PFSK-1 (cell line): ENCODE data around the gene PTPDC1.

Source experiments
- FOXP2 ChIP-seq: optimal IDR thresholded peaks from 2 replicates; pipeline ENCODE3; 2011; ENCODE audit warnings: borderline replicate concordance, control low read depth, inconsistent platforms; ENCODE audit not compliant: insufficient read depth; ENCODE audit errors: extremely low read length, extremely low read depth
- POLR2AphosphoS5 ChIP-seq: IDR thresholded peaks from 2 replicates; pipeline ENCODE4 v1.6.1; 2012; ENCODE audit warnings: low read depth, mild to moderate bottlenecking, control low read depth, low read length, moderate library complexity
- REST ChIP-seq, 2 experiments: IDR thresholded peaks; 2 replicates each; pipeline versions ENCODE4 v1.6.1 to v1.8.0; 2011 to 2012; ENCODE audit warnings: low read depth in 2 of 2, low read length in 2 of 2, control low read depth in 1 of 2, inconsistent platforms in 1 of 2, mild to moderate bottlenecking in 1 of 2, moderate library complexity in 1 of 2; ENCODE audit not compliant: insufficient read depth in 1 of 2
- SIN3A ChIP-seq: IDR thresholded peaks from 2 replicates; pipeline ENCODE4 v1.6.1; 2012; ENCODE audit warnings: mild to moderate bottlenecking, low read length, moderate library complexity, borderline replicate concordance; ENCODE audit not compliant: insufficient read depth
- TAF1 ChIP-seq: IDR thresholded peaks from 2 replicates; pipeline ENCODE4 v1.6.1; 2012; ENCODE audit warnings: low read length, control low read depth, borderline replicate concordance; ENCODE audit not compliant: insufficient read depth

The PTPDC1 gene

GRCh38 chr9:94144394-94144793 is 60.1 kb downstream of the PTPDC1 start:
- TF ChIP-seq FOXP2 = no peak

GRCh38 chr9:94145640-94146039 is 61.4 kb downstream of the PTPDC1 start:
- TF ChIP-seq TAF1 (no peak), FOXP2 (no peak), POLR2AphosphoS5 (no peak), REST (IDR thresholded peaks at IDR 0.05; ENCODE audit: insufficient read depth in 1 of 2, low read depth in 2 of 2, low read length in 2 of 2) (no peak), SIN3A (no peak)

- no peak for TF ChIP-seq FOXP2
- no peak for TF ChIP-seq TAF1
These were observed 63.5 kb downstream of the PTPDC1 start for GRCh38 chr9:94147776-94148175.

GRCh38 chr9:94148419-94148818 is 64.2 kb downstream of the PTPDC1 start:
- TF ChIP-seq SIN3A (no peak), POLR2AphosphoS5 (no peak), TAF1 (no peak), FOXP2 (no peak), REST (IDR thresholded peaks at IDR 0.05; ENCODE audit: insufficient read depth in 1 of 2, low read depth in 2 of 2, low read length in 2 of 2) (no peak)

- TF ChIP-seq SIN3A (no peak), REST (IDR thresholded peaks at IDR 0.05; ENCODE audit: insufficient read depth in 1 of 2, low read depth in 2 of 2, low read length in 2 of 2) (no peak), FOXP2 (no peak), TAF1 (no peak), POLR2AphosphoS5 (no peak)
These were observed 65.4 kb downstream of the PTPDC1 start for GRCh38 chr9:94149696-94150095.

GRCh38 chr9:94150279-94150828 is 66.1 kb downstream of the PTPDC1 start:
- TF ChIP-seq REST (IDR thresholded peaks at IDR 0.05; ENCODE audit: insufficient read depth in 1 of 2, low read depth in 2 of 2, low read length in 2 of 2) (no peak), POLR2AphosphoS5 (no peak), SIN3A (no peak), FOXP2 (no peak), TAF1 (no peak)
